Activated T-cell treated with anti-CD3 and anti-CD28 coated beads, Interleukin-2, amount 50 U/mL, for 72 hours (primary cell): Measurements from ENCODE around the gene HDAC5. TPM values are rescaled to one million over a fixed set of nuclear protein-coding genes. Genes with fewer than 3 reads are reported as not detected.

Experiments
- ATAC-seq, 2 donors: fragments of 150-1000 bp; cut with Tn5 transposase; replicated peaks in 1 of 2; 2 replicates each; pipeline ENCODE4 v1.10.0; 2021; ENCODE audit warnings: moderate library complexity in 2 of 2, mild to moderate bottlenecking in 1 of 2
- DNase-seq, 2 donors: peaks; one replicate each; pipeline ENCODE4 v3.0.0; 2021 to 2022; ENCODE audit warnings: mixed read lengths in 1 of 2
- H3K27ac Mint-ChIP-seq: one replicate; pipeline ENCODE4 v1.8.0; 2022; ENCODE audit warnings: mild to moderate bottlenecking, moderate library complexity, mixed read lengths
- H3K27me3 Mint-ChIP-seq: one replicate; pipeline ENCODE4 v1.8.0; 2022; ENCODE audit warnings: low read depth, mixed read lengths
- H3K36me3 Mint-ChIP-seq, 2 donors: one replicate each; pipeline ENCODE4 v1.8.0; 2022; ENCODE audit warnings: mixed read lengths in 2 of 2, mild to moderate bottlenecking in 1 of 2; ENCODE audit not compliant: insufficient read depth in 2 of 2
- H3K4me1 Mint-ChIP-seq: one replicate; pipeline ENCODE4 v1.8.0; 2022; ENCODE audit warnings: low read depth, mixed read lengths
- H3K4me3 Mint-ChIP-seq, 2 donors: one replicate each; pipeline ENCODE4 v1.8.0; 2022; ENCODE audit warnings: mild to moderate bottlenecking in 2 of 2, mixed read lengths in 2 of 2, moderate library complexity in 2 of 2
- H3K9me3 Mint-ChIP-seq, 2 donors: one replicate each; pipeline ENCODE4 v1.8.0; 2022; ENCODE audit warnings: mixed read lengths in 2 of 2
- total RNA-seq, 2 donors: library from RNA; stranded (reverse); gene quantifications; one replicate each; pipeline ENCODE4 v1.2.3, GENCODE V29; 2022

The HDAC5 gene
- total RNA-seq, 2 donors from 2014 or later: 34.7 to 37.8 TPM

- Mint-ChIP-seq H3K27ac (no peak overlapping the region), H3K4me1 (peaks cover 22% of the 10 kb centered on the region), H3K27me3 (no peaks in the 10 kb centered on the region), H3K9me3 (no peaks in the 10 kb centered on the region), H3K4me3 (no peak overlapping the region), H3K36me3 (peaks cover 0 to 4% of the 10 kb centered on the region in 2 donors)
- ATAC-seq (no peak), DNase-seq (no peak)
Observed at GRCh38 chr17:44084921-44085320, 38.5 kb downstream of the HDAC5 start.

- H3K27me3 Mint-ChIP-seq: no peaks in the 10 kb centered on the region
- ATAC-seq: no peak
Observed at GRCh38 chr17:44084131-44084538, 39.3 kb downstream of the HDAC5 start.

GRCh38 chr17:44083250-44083849, 40.1 kb downstream of the HDAC5 start:
- Mint-ChIP-seq H3K27me3 (no peaks in the 10 kb centered on the region), H3K4me1 (peaks cover 22% of the 10 kb centered on the region), H3K27ac (no peak overlapping the region), H3K4me3 (no peak overlapping the region), H3K9me3 (no peaks in the 10 kb centered on the region), H3K36me3 (peaks cover 0 to 2% of the 10 kb centered on the region in 2 donors)
- DNase-seq: no peak
- no peak for ATAC-seq

More at GRCh38 chr17:44084131-44084538, 39.3 kb downstream of the HDAC5 start:
- no peak overlapping the region for H3K27ac Mint-ChIP-seq
- peaks cover 0 to 4% of the 10 kb centered on the region in 2 donors for H3K36me3 Mint-ChIP-seq
- H3K4me1 Mint-ChIP-seq: peaks cover 22% of the 10 kb centered on the region
- H3K9me3 Mint-ChIP-seq: no peaks in the 10 kb centered on the region
- H3K4me3 Mint-ChIP-seq: no peak overlapping the region
- peak; percentile 38 to 48 for DNase-seq

- H3K4me3 Mint-ChIP-seq: no peak overlapping the region
- H3K27ac Mint-ChIP-seq: no peak overlapping the region
- no peaks in the 10 kb centered on the region for H3K9me3 Mint-ChIP-seq
- H3K4me1 Mint-ChIP-seq: peaks cover 16% of the 10 kb centered on the region
- H3K36me3 Mint-ChIP-seq: peaks cover 2% of the 10 kb centered on the region in 2 donors
- no peaks in the 10 kb centered on the region for H3K27me3 Mint-ChIP-seq
- ATAC-seq (no peak), DNase-seq (no peak)
Observed at GRCh38 chr17:44082256-44082927, 41.0 kb downstream of the HDAC5 start.

GRCh38 chr17:44081681-44082080, 41.8 kb downstream of the HDAC5 start:
- no peak overlapping the region for H3K27ac Mint-ChIP-seq
- no peaks in the 10 kb centered on the region for H3K27me3 Mint-ChIP-seq
- no peak overlapping the region for H3K4me3 Mint-ChIP-seq
- peaks cover 9% of the 10 kb centered on the region for H3K4me1 Mint-ChIP-seq
- no peak for ATAC-seq
- no peaks in the 10 kb centered on the region for H3K9me3 Mint-ChIP-seq
- peaks cover 0 to 2% of the 10 kb centered on the region in 2 donors for H3K36me3 Mint-ChIP-seq
- no peak for DNase-seq

- ATAC-seq: no peak
- H3K36me3 Mint-ChIP-seq: peaks cover 0 to 4% of the 10 kb centered on the region in 2 donors
- DNase-seq: no peak
- H3K27ac Mint-ChIP-seq: no peak overlapping the region
- no peak overlapping the region for H3K4me3 Mint-ChIP-seq
- H3K4me1 Mint-ChIP-seq: no peaks in the 10 kb centered on the region
- no peaks in the 10 kb centered on the region for H3K27me3 Mint-ChIP-seq
- H3K9me3 Mint-ChIP-seq: no peaks in the 10 kb centered on the region
Observed at GRCh38 chr17:44079877-44080821, 43.3 kb downstream of the HDAC5 start.

- Mint-ChIP-seq H3K4me3 (no peak overlapping the region), H3K36me3 (peaks cover 0 to 4% of the 10 kb centered on the region in 2 donors), H3K4me1 (no peaks in the 10 kb centered on the region), H3K9me3 (no peaks in the 10 kb centered on the region), H3K27ac (no peak overlapping the region), H3K27me3 (no peaks in the 10 kb centered on the region)
- DNase-seq (no peak), ATAC-seq (no peak)
Observed at GRCh38 chr17:44078412-44078811, 45.0 kb downstream of the HDAC5 start.

GRCh38 chr17:44077595-44077909, 45.9 kb downstream of the HDAC5 start:
- no peak overlapping the region for H3K27ac Mint-ChIP-seq
- no peak for ATAC-seq
- H3K4me1 Mint-ChIP-seq: peaks cover 6% of the 10 kb centered on the region

GRCh38 chr17:44076716-44077594, 46.5 kb downstream of the HDAC5 start:
- peaks cover 10% of the 10 kb centered on the region for H3K4me1 Mint-ChIP-seq
- H3K4me3 Mint-ChIP-seq: no peak overlapping the region
- ATAC-seq (no peak), DNase-seq (no peak)
- H3K9me3 Mint-ChIP-seq: no peaks in the 10 kb centered on the region
- H3K36me3 Mint-ChIP-seq: peaks cover 0 to 4% of the 10 kb centered on the region in 2 donors
- H3K27ac Mint-ChIP-seq: no peak overlapping the region
- H3K27me3 Mint-ChIP-seq: no peaks in the 10 kb centered on the region

More at GRCh38 chr17:44077595-44077909, 45.9 kb downstream of the HDAC5 start:
- DNase-seq: no peak
- H3K9me3 Mint-ChIP-seq: no peaks in the 10 kb centered on the region
- no peak overlapping the region for H3K4me3 Mint-ChIP-seq
- peaks cover 0 to 4% of the 10 kb centered on the region in 2 donors for H3K36me3 Mint-ChIP-seq
- H3K27me3 Mint-ChIP-seq: no peaks in the 10 kb centered on the region

GRCh38 chr17:44075598-44076293, 47.7 kb downstream of the HDAC5 start:
- peaks cover 0 to 4% of the 10 kb centered on the region in 2 donors for H3K36me3 Mint-ChIP-seq
- H3K27ac Mint-ChIP-seq: no peak overlapping the region
- DNase-seq (no peak), ATAC-seq (no peak)
- no peaks in the 10 kb centered on the region for H3K27me3 Mint-ChIP-seq
- H3K4me1 Mint-ChIP-seq: peaks cover 20% of the 10 kb centered on the region
- no peak overlapping the region for H3K4me3 Mint-ChIP-seq
- H3K9me3 Mint-ChIP-seq: no peaks in the 10 kb centered on the region

GRCh38 chr17:44074911-44075285, 48.5 kb downstream of the HDAC5 start:
- no peaks in the 10 kb centered on the region for H3K9me3 Mint-ChIP-seq
- DNase-seq (no peak), ATAC-seq (no peak)
- H3K36me3 Mint-ChIP-seq: peaks cover 0 to 4% of the 10 kb centered on the region in 2 donors
- H3K27ac Mint-ChIP-seq: no peak overlapping the region
- H3K4me3 Mint-ChIP-seq: no peak overlapping the region
- H3K4me1 Mint-ChIP-seq: peaks cover 26% of the 10 kb centered on the region
- no peaks in the 10 kb centered on the region for H3K27me3 Mint-ChIP-seq
